HEK293 (cell line): ENCODE measurements around the gene ASCC1.
A peak's percentile ranks its signal among the peaks of the same experiment; 100 is the strongest.

Source experiments
- CTCF ChIA-PET: fragments of 350-600 bp; formaldehyde crosslinking; extraction: SDS; loops from one replicate; lab custom pipeline; 2021; ENCODE audit warnings: antibody characterized with exemption; lab: Yijun Ruan, JAX
- POLR2A ChIA-PET: fragments of 300-600 bp; formaldehyde crosslinking; extraction: SDS; loops from one replicate; lab custom pipeline; 2020; ENCODE audit warnings: antibody characterized with exemption, inconsistent platforms; lab: Yijun Ruan, JAX
- H3K27ac ChIP-seq: fragments of 200-500 bp; sonication (Bioruptor generic); 2 replicates; pipeline ENCODE4 v1.5.1; 2014; ENCODE audit warnings: low read depth, low read length, control low read depth, inconsistent platforms; ENCODE audit errors: extremely low read depth
- H3K36me3 ChIP-seq, 2 experiments: fragments of 200-500 bp in 1 of 2; sonication (Bioruptor generic) in 1 of 2; 1 replicate in 1 of 2; 2 replicates in 1 of 2; pipeline ENCODE4 v1.5.1; 2014 to 2017; ENCODE audit warnings: inconsistent platforms in 2 of 2, low read length in 2 of 2; ENCODE audit not compliant: control insufficient read depth in 2 of 2, insufficient read depth in 1 of 2
- H3K4me1 ChIP-seq: fragments of 200-500 bp; sonication (Bioruptor generic); 2 replicates; pipeline ENCODE4 v1.5.1; 2014; ENCODE audit warnings: mild to moderate bottlenecking, low read length, inconsistent platforms; ENCODE audit not compliant: control insufficient read depth, insufficient read depth
- H3K4me3 ChIP-seq: 2 replicates; pipeline ENCODE4 v1.5.1; 2011; ENCODE audit warnings: low read depth, mild to moderate bottlenecking, control low read depth, low read length, moderate library complexity
- H3K9me3 ChIP-seq: fragments of 200-500 bp; sonication (Bioruptor generic); 2 replicates; pipeline ENCODE4 v1.5.1; 2014; ENCODE audit warnings: low read depth, low read length, inconsistent platforms; ENCODE audit not compliant: control insufficient read depth, insufficient read depth
- EGR2 ChIP-seq: fragments of 450-650 bp; formaldehyde crosslinking; IDR thresholded peaks from 2 replicates; pipeline ENCODE4 v1.5.1; 2016; ENCODE audit warnings: low read depth, missing biosample characterization, missing genetic modification characterization
- ELK4 ChIP-seq: IDR thresholded peaks from 2 replicates; pipeline ENCODE4 v1.6.1; 2011; ENCODE audit warnings: mild to moderate bottlenecking, low read depth, low read length, borderline replicate concordance
- FEZF1 ChIP-seq: fragments of 450-650 bp; formaldehyde crosslinking; IDR thresholded peaks from 2 replicates; pipeline ENCODE4 v1.5.1; 2016; ENCODE audit warnings: missing biosample characterization, missing genetic modification characterization
- HOXA7 ChIP-seq: sonication (generic); formaldehyde crosslinking; IDR thresholded peaks from 2 replicates; pipeline ENCODE4 v1.8.1; 2022; ENCODE audit warnings: missing genetic modification reagents, borderline replicate concordance
- KLF7 ChIP-seq: fragments of 450-650 bp; formaldehyde crosslinking; IDR thresholded peaks from 2 replicates; pipeline ENCODE4 v1.5.1; 2016; ENCODE audit warnings: missing biosample characterization, missing genetic modification characterization, borderline replicate concordance
- OSR2 ChIP-seq: fragments of 450-650 bp; formaldehyde crosslinking; IDR thresholded peaks from 2 replicates; pipeline ENCODE4 v1.5.1; 2016; ENCODE audit warnings: missing biosample characterization, missing genetic modification characterization
- PRDM2 ChIP-seq: fragments of 450-650 bp; formaldehyde crosslinking; IDR thresholded peaks from 2 replicates; pipeline ENCODE4 v1.5.1; 2016; ENCODE audit warnings: missing biosample characterization, missing genetic modification characterization, borderline replicate concordance
- PRDM4 ChIP-seq: fragments of 450-650 bp; formaldehyde crosslinking; IDR thresholded peaks from 2 replicates; pipeline ENCODE4 v1.5.1; 2017; ENCODE audit warnings: missing biosample characterization, missing genetic modification characterization
- PRDM6 ChIP-seq: fragments of 450-650 bp; formaldehyde crosslinking; IDR thresholded peaks from 2 replicates; pipeline ENCODE4 v1.5.1; 2017; ENCODE audit warnings: missing biosample characterization, missing genetic modification characterization
- REPIN1 ChIP-seq: fragments of 450-650 bp; formaldehyde crosslinking; IDR thresholded peaks from 2 replicates; pipeline ENCODE4 v1.5.1; 2017; ENCODE audit warnings: missing biosample characterization, missing genetic modification characterization, low read depth
- SCRT2 ChIP-seq: fragments of 450-650 bp; formaldehyde crosslinking; IDR thresholded peaks from 2 replicates; pipeline ENCODE4 v1.5.1; 2016; ENCODE audit warnings: missing biosample characterization, missing genetic modification characterization
- YY1 ChIP-seq: fragments of 450-650 bp; formaldehyde crosslinking; IDR thresholded peaks from 2 replicates; pipeline ENCODE4 v1.5.1; 2018; ENCODE audit warnings: missing biosample characterization, missing genetic modification characterization
- ZFHX2 ChIP-seq: fragments of 450-650 bp; formaldehyde crosslinking; conservative IDR thresholded peaks from 2 replicates; pipeline ENCODE4 v1.5.1; 2016; ENCODE audit warnings: missing biosample characterization, missing genetic modification characterization
- ZNF280D ChIP-seq: fragments of 450-650 bp; formaldehyde crosslinking; IDR thresholded peaks from 2 replicates; pipeline ENCODE4 v1.5.1; 2016; ENCODE audit warnings: missing biosample characterization, missing genetic modification characterization
- ZNF292 ChIP-seq: fragments of 450-650 bp; formaldehyde crosslinking; IDR thresholded peaks from 2 replicates; pipeline ENCODE4 v1.5.1; 2016; ENCODE audit warnings: low read depth, missing biosample characterization, missing genetic modification characterization, borderline replicate concordance
- ZNF544 ChIP-seq: fragments of 450-650 bp; formaldehyde crosslinking; IDR thresholded peaks from 2 replicates; pipeline ENCODE4 v1.5.0; 2017; ENCODE audit warnings: missing biosample characterization, missing genetic modification characterization
- ZNF561 ChIP-seq: fragments of 450-650 bp; IDR thresholded peaks from 2 replicates; pipeline ENCODE4 v1.5.1; 2018; ENCODE audit warnings: missing biosample characterization, missing genetic modification characterization, borderline replicate concordance
- ZSCAN18 ChIP-seq: fragments of 450-650 bp; formaldehyde crosslinking; IDR thresholded peaks from 2 replicates; pipeline ENCODE4 v1.5.1; 2016; ENCODE audit warnings: missing biosample characterization, missing genetic modification characterization
- ZSCAN30 ChIP-seq: fragments of 450-650 bp; IDR thresholded peaks from 2 replicates; pipeline ENCODE4 v1.5.1; 2018; ENCODE audit warnings: missing biosample characterization, mild to moderate bottlenecking, missing genetic modification characterization, moderate library complexity

The ASCC1 gene

GRCh38 chr10:72243822-72244437, 27.9 kb upstream of the ASCC1 start (continued):
- TF ChIP-seq REPIN1 (tag by site-specific recombination) (0 out of 2 replicates have a peak, but pooled peaks have one; percentile 23), PRDM4 (tag by site-specific recombination) (peak; percentile 36; the same call in 1 of the 2 replicates), ZNF561 (tag by site-specific recombination) (peak; percentile 57; the same call in 1 of the 2 replicates), ZSCAN30 (tag by site-specific recombination) (peak; percentile 32), ZNF280D (no peak), ELK4 (no peak), SCRT2 (tag by site-specific recombination) (no peak), PRDM6 (tag by site-specific recombination) (peak; percentile 94), FEZF1 (tag by site-specific recombination) (peak; percentile 21; the same call in 1 of the 2 replicates)

- Histone ChIP-seq H3K4me3 (no peak overlapping the region), H3K36me3 (no peaks in the 10 kb centered on the region), H3K9me3 (no peaks in the 10 kb centered on the region), H3K27ac (no peak overlapping the region; the same call in 1 of the 2 replicates), H3K4me1 (peaks cover 16% of the 10 kb centered on the region)
- POLR2A ChIA-PET: interaction anchor here (6.6 kb wide), 1 partner anchor 31 kb away, joined by 36 read pairs; the partner anchor contains the start of gene DDIT4
- CTCF ChIA-PET: interaction anchor here (0.9 to 1.1 kb wide), 2 partner anchors 17 to 32 kb away, joined by 3 read pairs; no protein-coding TSS in a partner anchor
- TF ChIP-seq YY1 (tag by site-specific recombination): no peak
- TF ChIP-seq ZFHX2: peak; percentile 75
- TF ChIP-seq EGR2 (tag by site-specific recombination): peak; percentile 69
- TF ChIP-seq KLF7 (tag by site-specific recombination): no peak
- TF ChIP-seq ZSCAN18 (tag by site-specific recombination): no peak
- TF ChIP-seq OSR2 (tag by site-specific recombination): peak; percentile 67; the same call in 1 of the 2 replicates
- TF ChIP-seq ZNF544 (tag by site-specific recombination): no peak
- no peak for TF ChIP-seq HOXA7 (CRISPR knock-in tag)
- TF ChIP-seq PRDM2 (tag by site-specific recombination): no peak
- TF ChIP-seq ZNF292 (tag by site-specific recombination): no peak
Measured at GRCh38 chr10:72242675-72243074, 26.6 kb upstream of the ASCC1 start.
